PC-3 (cell line): ENCODE data around the gene SPATA33. TPM values are rescaled to one million over a fixed set of nuclear protein-coding genes. Genes with fewer than 3 reads are reported as not detected.

ENCODE experiments used
- ATAC-seq: fragments of 200-7000 bp; cut with Tn5 transposase; 2 replicates; pipeline ENCODE4 v1.9.1; 2020; ENCODE audit warnings: mild to moderate bottlenecking, moderate library complexity
- BruUV-seq: library from RNA; stranded (reverse); fragments of 400-500 nt; replicated peaks from 2 replicates; lab custom pipeline; 2021; lab: Mats Ljungman, UMichigan
- CTCF ChIA-PET: fragments of 300-600 bp; sonication (Branson Sonifier 250); formaldehyde crosslinking; loops from one replicate; lab custom pipeline; 2022; ENCODE audit warnings: antibody characterized with exemption; lab: Charles Lee
- POLR2A ChIA-PET: fragments of 300-600 bp; sonication (Branson Sonifier 250); formaldehyde crosslinking; loops from one replicate; lab custom pipeline; 2022; ENCODE audit warnings: antibody characterized with exemption; ENCODE audit not compliant: unreplicated experiment; lab: Charles Lee
- DNase-seq: peaks from one replicate; pipeline ENCODE4 v3.0.0-alpha.2; 2015
- H2AFZ ChIP-seq: fragments of 300-600 bp; sonication (generic); 2 replicates; pipeline ENCODE4 v1.6.0; 2016; ENCODE audit warnings: antibody characterized with exemption, low read length
- H3F3A ChIP-seq: fragments of 300-600 bp; sonication (generic); one replicate; pipeline ENCODE4 v1.6.0; 2017; ENCODE audit warnings: antibody characterized with exemption, low read length, control low read depth, mild to moderate bottlenecking; ENCODE audit not compliant: unreplicated experiment
- H3K27ac ChIP-seq: fragments of 300-600 bp; sonication (generic); 2 replicates; pipeline ENCODE4 v1.5.1; 2016; ENCODE audit warnings: mild to moderate bottlenecking, low read length
- H3K27me3 ChIP-seq: fragments of 300-600 bp; sonication (generic); 2 replicates; pipeline ENCODE4 v1.6.1; 2016; ENCODE audit warnings: low read length, mixed read lengths
- H3K36me3 ChIP-seq: fragments of 300-600 bp; sonication (generic); 2 replicates; pipeline ENCODE4 v1.6.1; 2016; ENCODE audit warnings: low read depth, mixed run types, low read length, mixed read lengths
- H3K4me1 ChIP-seq: fragments of 300-600 bp; sonication (generic); 2 replicates; pipeline ENCODE4 v1.5.1; 2016; ENCODE audit warnings: low read length; ENCODE audit not compliant: insufficient read depth
- H3K4me2 ChIP-seq: fragments of 300-600 bp; sonication (generic); 2 replicates; pipeline ENCODE4 v1.6.0; 2016; ENCODE audit warnings: low read length
- H3K4me3 ChIP-seq: fragments of 300-600 bp; sonication (generic); 2 replicates; pipeline ENCODE4 v1.5.1; 2016; ENCODE audit warnings: mild to moderate bottlenecking, low read length, mixed read lengths
- H3K79me2 ChIP-seq: fragments of 300-600 bp; sonication (generic); 2 replicates; pipeline ENCODE4 v1.6.1; 2017; ENCODE audit warnings: low read length, mixed read lengths
- H3K9ac ChIP-seq: fragments of 300-600 bp; sonication (generic); 2 replicates; pipeline ENCODE4 v1.6.0; 2016; ENCODE audit warnings: mild to moderate bottlenecking, low read length
- H3K9me2 ChIP-seq: fragments of 300-600 bp; sonication (generic); replicated peaks from 2 replicates; pipeline ENCODE4 v1.6.1; 2016; ENCODE audit warnings: mixed run types, low read length, mixed read lengths
- H3K9me3 ChIP-seq: fragments of 300-600 bp; sonication (generic); 2 replicates; pipeline ENCODE4 v1.6.1; 2016; ENCODE audit warnings: low read length, mixed read lengths
- H4K20me1 ChIP-seq: fragments of 300-600 bp; sonication (generic); 2 replicates; pipeline ENCODE4 v1.6.1; 2016; ENCODE audit warnings: low read length, mixed read lengths
- EZH2 ChIP-seq: fragments of 300-600 bp; sonication (generic); IDR thresholded peaks from one replicate; pipeline ENCODE4 v1.6.1; 2017; ENCODE audit warnings: antibody characterized with exemption, mild to moderate bottlenecking, low read length; ENCODE audit not compliant: unreplicated experiment
- EZH2phosphoT487 ChIP-seq: fragments of 300-600 bp; sonication (generic); IDR thresholded peaks from 2 replicates; pipeline ENCODE4 v1.6.1; 2018; ENCODE audit warnings: mild to moderate bottlenecking, antibody characterized with exemption, low read length, borderline replicate concordance
- intact Hi-C: fragments of 100-400 bp; cut with micrococcal nuclease; formaldehyde crosslinking; loops from 2 replicates; pipeline ENCODE4 v1.9.0; 2023
- total RNA-seq: library from RNA; depleted of rRNA; stranded (reverse); fragments of >200 nt; gene quantifications from 2 replicates; pipeline ENCODE4 v1.2.3, GENCODE V29; 2014
- TF ChIP-seq, protein P1 (sequence below): fragments of 300-600 bp; sonication (generic); conservative IDR thresholded peaks from 2 replicates; pipeline ENCODE4 v1.5.1; 2017; ENCODE audit warnings: antibody characterized with exemption, low read depth, mild to moderate bottlenecking, low read length

Gene SPATA33
- total RNA-seq, 1 experiment from 2014 or later = 7.9 TPM

DNA sequence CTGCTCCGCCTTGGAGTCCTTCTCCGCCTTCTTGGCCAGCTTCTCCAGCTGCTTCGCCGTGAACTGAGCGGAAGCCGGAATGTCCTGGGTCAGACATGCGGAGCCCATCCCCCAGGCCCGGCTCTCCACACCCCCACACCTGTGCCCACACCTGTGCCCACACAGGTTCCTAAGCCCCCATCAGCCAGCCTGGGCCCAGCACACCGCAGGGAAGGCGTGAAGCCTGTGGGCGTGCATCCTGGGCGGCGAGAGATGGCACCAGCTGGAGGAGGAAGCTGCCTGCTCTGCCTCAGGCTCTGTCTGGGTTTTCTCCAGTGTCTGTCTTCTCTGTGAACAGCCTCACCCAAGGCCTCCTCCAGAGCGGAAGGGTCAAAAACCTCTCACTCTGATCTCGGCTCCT lies 6.1 kb upstream of the SPATA33 start:
- H3K36me3 ChIP-seq = no peaks in the 10 kb centered on the region; the same call in 1 of the 2 replicates
- ChIA-PET POLR2A (no interaction called here), CTCF (no interaction called here)
- no TSS peak for BruUV-seq
- intact Hi-C loops = no loop called here
- H3K4me3 ChIP-seq = no peak overlapping the region
- peaks cover 26% of the 10 kb centered on the region for H3K79me2 ChIP-seq
- H2AFZ ChIP-seq = no peak overlapping the region
- no peak overlapping the region for H3K4me2 ChIP-seq
- ATAC-seq = no peak
- no peaks in the 10 kb centered on the region for H3K9me3 ChIP-seq
- no peaks in the 10 kb centered on the region; the same call in 1 of the 2 replicates for H3K4me1 ChIP-seq
- no peaks in the 10 kb centered on the region for H3F3A ChIP-seq
- no peaks in the 10 kb centered on the region for H4K20me1 ChIP-seq
- no peak overlapping the region for H3K27ac ChIP-seq
- H3K27me3 ChIP-seq = no peaks in the 10 kb centered on the region
- no peak for TF ChIP-seq EZH2
- TF ChIP-seq EZH2phosphoT487 = no peak
- TF ChIP-seq, protein P1, sequence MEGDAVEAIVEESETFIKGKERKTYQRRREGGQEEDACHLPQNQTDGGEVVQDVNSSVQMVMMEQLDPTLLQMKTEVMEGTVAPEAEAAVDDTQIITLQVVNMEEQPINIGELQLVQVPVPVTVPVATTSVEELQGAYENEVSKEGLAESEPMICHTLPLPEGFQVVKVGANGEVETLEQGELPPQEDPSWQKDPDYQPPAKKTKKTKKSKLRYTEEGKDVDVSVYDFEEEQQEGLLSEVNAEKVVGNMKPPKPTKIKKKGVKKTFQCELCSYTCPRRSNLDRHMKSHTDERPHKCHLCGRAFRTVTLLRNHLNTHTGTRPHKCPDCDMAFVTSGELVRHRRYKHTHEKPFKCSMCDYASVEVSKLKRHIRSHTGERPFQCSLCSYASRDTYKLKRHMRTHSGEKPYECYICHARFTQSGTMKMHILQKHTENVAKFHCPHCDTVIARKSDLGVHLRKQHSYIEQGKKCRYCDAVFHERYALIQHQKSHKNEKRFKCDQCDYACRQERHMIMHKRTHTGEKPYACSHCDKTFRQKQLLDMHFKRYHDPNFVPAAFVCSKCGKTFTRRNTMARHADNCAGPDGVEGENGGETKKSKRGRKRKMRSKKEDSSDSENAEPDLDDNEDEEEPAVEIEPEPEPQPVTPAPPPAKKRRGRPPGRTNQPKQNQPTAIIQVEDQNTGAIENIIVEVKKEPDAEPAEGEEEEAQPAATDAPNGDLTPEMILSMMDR = no peak
- DNase-seq = no peak
- H3K9me2 ChIP-seq = no peaks in the 10 kb centered on the region
- no peak overlapping the region for H3K9ac ChIP-seq

DNA sequence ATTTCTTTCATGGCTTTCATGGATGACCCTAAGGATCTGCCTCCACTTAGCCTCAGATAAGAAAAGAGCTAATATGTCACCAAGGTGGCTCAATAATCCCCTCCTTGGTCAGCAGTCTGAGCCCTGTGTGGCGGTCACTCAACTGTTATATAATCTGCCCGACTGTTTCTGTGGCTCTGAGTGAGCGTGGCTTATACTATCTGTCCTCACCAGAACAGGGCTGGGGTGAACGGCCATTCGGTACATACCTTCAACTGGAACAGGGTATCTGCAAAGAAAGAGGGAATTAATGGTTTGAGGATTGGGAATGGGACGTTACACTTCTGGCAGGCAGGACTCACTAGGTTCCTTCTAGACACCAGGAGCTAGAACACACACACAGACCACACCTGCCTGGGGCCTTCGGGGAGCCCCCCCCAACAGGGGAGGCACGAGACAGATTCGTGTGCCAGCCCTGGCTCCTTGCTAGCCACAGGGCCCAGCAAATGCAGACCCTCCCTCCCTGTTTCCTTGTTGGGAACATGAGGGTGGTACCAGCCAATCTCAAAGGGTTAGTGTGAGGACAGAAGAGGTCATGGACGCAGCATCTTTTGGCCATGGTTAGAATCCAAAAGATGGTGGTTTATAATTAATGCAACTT lies 3.9 kb upstream of the SPATA33 start:
- no peak overlapping the region for H2AFZ ChIP-seq
- no peak overlapping the region for H3K4me2 ChIP-seq
- H3K9ac ChIP-seq = no peak overlapping the region
- no peak overlapping the region for H3K27ac ChIP-seq
- peaks cover 43% of the 10 kb centered on the region for H3K79me2 ChIP-seq
- ATAC-seq (no peak), DNase-seq (no peak)
- H3K4me1 ChIP-seq = no peaks in the 10 kb centered on the region; the same call in 1 of the 2 replicates
- no peaks in the 10 kb centered on the region for H4K20me1 ChIP-seq
- no peak for TF ChIP-seq EZH2phosphoT487
- no peak for TF ChIP-seq EZH2
- TF ChIP-seq, protein P1 = no peak
- no peaks in the 10 kb centered on the region for H3K27me3 ChIP-seq
- H3K4me3 ChIP-seq = no peak overlapping the region
- H3K9me2 ChIP-seq = no peaks in the 10 kb centered on the region
- no peaks in the 10 kb centered on the region for H3F3A ChIP-seq
- no TSS peak for BruUV-seq
- no peaks in the 10 kb centered on the region for H3K9me3 ChIP-seq
- ChIA-PET POLR2A (no interaction called here), CTCF (no interaction called here)
- no peaks in the 10 kb centered on the region for H3K36me3 ChIP-seq
- intact Hi-C loops = no loop called here

DNA sequence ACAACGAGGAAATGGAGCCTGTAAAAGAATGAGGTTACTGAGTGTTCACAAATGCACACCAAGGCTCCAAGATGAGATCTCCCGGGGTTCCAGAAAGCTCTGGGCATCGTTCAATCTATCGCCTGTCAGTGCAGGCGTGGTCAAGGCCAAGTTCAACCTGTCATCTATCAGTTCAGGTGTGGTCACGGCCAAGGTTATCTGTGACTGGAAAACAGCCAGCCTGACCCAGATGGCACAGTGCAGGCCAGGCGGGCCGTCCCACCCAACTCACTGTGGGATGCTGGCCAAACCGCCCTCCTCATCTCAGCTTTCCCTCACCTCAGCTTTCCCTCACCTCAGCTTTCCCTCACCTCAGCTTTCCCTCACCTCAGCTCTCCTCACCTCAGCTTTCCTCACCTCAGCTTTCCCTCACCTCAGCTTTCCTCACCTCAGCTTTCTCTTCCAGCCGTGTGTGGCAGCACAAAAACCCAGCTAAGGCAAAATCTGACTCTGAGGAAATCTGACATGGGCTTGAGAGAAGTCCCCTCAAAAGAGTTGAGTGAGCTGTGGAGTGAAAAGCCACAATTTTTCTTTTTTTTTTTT lies 2.5 kb upstream of the SPATA33 start:
- no TSS peak for BruUV-seq
- H3F3A ChIP-seq = no peaks in the 10 kb centered on the region
- intact Hi-C loops = no loop called here
- peaks cover 56% of the 10 kb centered on the region for H3K79me2 ChIP-seq
- H2AFZ ChIP-seq = no peak overlapping the region
- POLR2A ChIA-PET = no interaction called here
- H3K36me3 ChIP-seq = no peaks in the 10 kb centered on the region; the same call in 1 of the 2 replicates
- H3K9me3 ChIP-seq = no peaks in the 10 kb centered on the region
- DNase-seq (no peak), ATAC-seq (no peak)
- H3K4me1 ChIP-seq = no peaks in the 10 kb centered on the region; the same call in 1 of the 2 replicates
- no peak overlapping the region for H3K27ac ChIP-seq
- H3K9me2 ChIP-seq = no peaks in the 10 kb centered on the region
- H3K4me2 ChIP-seq = no peak overlapping the region
- no peak overlapping the region for H3K4me3 ChIP-seq
- no peaks in the 10 kb centered on the region for H4K20me1 ChIP-seq
- TF ChIP-seq, protein P1 = no peak
- TF ChIP-seq EZH2 (no peak), EZH2phosphoT487 (no peak)
- H3K27me3 ChIP-seq = no peaks in the 10 kb centered on the region
- H3K9ac ChIP-seq = no peak overlapping the region
- CTCF ChIA-PET = no interaction called here
